Measurements from ENCODE around the gene MRPS18B. TPM values are rescaled to one million over a fixed set of nuclear protein-coding genes. Genes with fewer than 3 reads are reported as not detected.

MRPS18B gene
- polyA plus RNA-seq, 1 donor from 2014 or later = 77.7 TPM

- H3K79me2 ChIP-seq (replicated peaks; ENCODE audit: insufficient read depth, low read length) = peaks cover 33% of the 10 kb centered on the region
Measured at GRCh38 chr6:30610065-30610464, 7.6 kb upstream of the MRPS18B start.

DNA sequence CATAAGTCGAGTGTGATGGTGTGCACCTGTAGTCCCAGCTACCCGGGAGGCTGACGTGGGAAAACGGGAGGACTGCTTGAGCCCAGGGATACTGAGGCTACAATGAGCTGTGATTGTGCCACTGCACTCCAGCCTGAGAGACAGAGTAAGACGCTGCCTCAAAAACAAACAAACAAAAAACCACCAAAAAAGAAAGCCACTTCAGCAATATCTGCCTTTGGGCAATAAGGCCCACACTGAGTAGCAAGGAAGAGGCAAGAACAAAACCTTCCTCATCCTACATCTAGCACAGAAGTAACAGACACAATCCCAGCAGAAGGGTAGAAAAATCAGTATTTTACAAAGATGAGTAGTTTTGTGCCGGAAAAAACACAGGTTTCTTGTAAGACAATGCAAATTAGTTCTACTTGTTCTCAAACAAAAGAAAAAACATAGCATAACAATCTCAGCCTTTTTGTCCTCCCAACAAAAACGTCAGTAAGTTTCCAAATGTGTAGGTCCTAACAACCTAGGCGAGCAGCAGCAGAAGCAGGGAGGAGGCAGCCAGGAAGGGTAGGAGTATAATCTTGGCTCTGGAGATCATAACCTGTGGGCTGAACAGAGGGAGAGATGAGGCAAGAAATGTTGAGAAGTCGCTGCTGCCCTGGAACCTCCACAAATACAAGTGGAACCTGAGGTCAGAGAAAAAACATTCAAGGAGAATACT is 6.3 kb upstream of the MRPS18B start:
- H3K79me2 ChIP-seq (replicated peaks; ENCODE audit: insufficient read depth, low read length) = peaks cover 43% of the 10 kb centered on the region
- H3K27me3 ChIP-seq (ENCODE audit: insufficient read depth, low read depth, low read length) = no peaks in the 10 kb centered on the region
- no peaks in the 10 kb centered on the region for H3K9me3 ChIP-seq (ENCODE audit: low read length)
- H2AFZ ChIP-seq (ENCODE audit: low read depth, low read length) = no peak overlapping the region
- H3K36me3 ChIP-seq (ENCODE audit: insufficient read depth, low read length) = peaks cover 11% of the 10 kb centered on the region
- H4K20me1 ChIP-seq (ENCODE audit: insufficient read depth) = no peaks in the 10 kb centered on the region
- peak overlapping the region; percentile 17 for H3K9ac ChIP-seq (ENCODE audit: low read length)
- H3K9me2 ChIP-seq (ENCODE audit: insufficient read depth, low read length) = no peaks in the 10 kb centered on the region
- peak overlapping the region; percentile 100 for H3K27ac ChIP-seq (ENCODE audit: low read length)
- H3F3A ChIP-seq (ENCODE audit: insufficient read depth, low read length, poor library complexity, severe bottlenecking) = peaks cover 2% of the 10 kb centered on the region
- TF ChIP-seq REST (IDR thresholded peaks at IDR 0.05; ENCODE audit: borderline replicate concordance) (no peak), EZH2 (IDR thresholded peaks at IDR 0.05; ENCODE audit: borderline replicate concordance, insufficient read depth, low read length, poor library complexity, severe bottlenecking) (no peak), SMC3 (conservative IDR thresholded peaks at IDR 0.05; ENCODE audit: poor library complexity) (no peak), MXI1 (conservative IDR thresholded peaks at IDR 0.05; ENCODE audit: poor library complexity, severe bottlenecking) (no peak), EP300 (conservative IDR thresholded peaks at IDR 0.05; ENCODE audit: poor library complexity, severe bottlenecking) (no peak), RAD21 (conservative IDR thresholded peaks at IDR 0.05) (no peak), POLR2AphosphoS5 (IDR thresholded peaks at IDR 0.05) (no peak), TAF1 (IDR thresholded peaks at IDR 0.05; ENCODE audit: low read depth) (no peak)
- TF ChIP-seq, protein P1, sequence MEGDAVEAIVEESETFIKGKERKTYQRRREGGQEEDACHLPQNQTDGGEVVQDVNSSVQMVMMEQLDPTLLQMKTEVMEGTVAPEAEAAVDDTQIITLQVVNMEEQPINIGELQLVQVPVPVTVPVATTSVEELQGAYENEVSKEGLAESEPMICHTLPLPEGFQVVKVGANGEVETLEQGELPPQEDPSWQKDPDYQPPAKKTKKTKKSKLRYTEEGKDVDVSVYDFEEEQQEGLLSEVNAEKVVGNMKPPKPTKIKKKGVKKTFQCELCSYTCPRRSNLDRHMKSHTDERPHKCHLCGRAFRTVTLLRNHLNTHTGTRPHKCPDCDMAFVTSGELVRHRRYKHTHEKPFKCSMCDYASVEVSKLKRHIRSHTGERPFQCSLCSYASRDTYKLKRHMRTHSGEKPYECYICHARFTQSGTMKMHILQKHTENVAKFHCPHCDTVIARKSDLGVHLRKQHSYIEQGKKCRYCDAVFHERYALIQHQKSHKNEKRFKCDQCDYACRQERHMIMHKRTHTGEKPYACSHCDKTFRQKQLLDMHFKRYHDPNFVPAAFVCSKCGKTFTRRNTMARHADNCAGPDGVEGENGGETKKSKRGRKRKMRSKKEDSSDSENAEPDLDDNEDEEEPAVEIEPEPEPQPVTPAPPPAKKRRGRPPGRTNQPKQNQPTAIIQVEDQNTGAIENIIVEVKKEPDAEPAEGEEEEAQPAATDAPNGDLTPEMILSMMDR (IDR thresholded peaks at IDR 0.05; ENCODE audit: poor library complexity, severe bottlenecking) = no peak
- peak overlapping the region; percentile 37 for H3K4me2 ChIP-seq (ENCODE audit: low read length)
- peak overlapping the region; percentile 83 for H3K4me3 ChIP-seq (ENCODE audit: low read length)

More at GRCh38 chr6:30610065-30610464, 7.6 kb upstream of the MRPS18B start:
- Histone ChIP-seq H3K4me2 (ENCODE audit: low read length) (no peak overlapping the region), H3F3A (ENCODE audit: insufficient read depth, low read length, poor library complexity, severe bottlenecking) (no peaks in the 10 kb centered on the region), H3K9me2 (ENCODE audit: insufficient read depth, low read length) (no peaks in the 10 kb centered on the region), H2AFZ (ENCODE audit: low read depth, low read length) (no peak overlapping the region), H3K9me3 (ENCODE audit: low read length) (no peaks in the 10 kb centered on the region), H3K4me3 (ENCODE audit: low read length) (no peak overlapping the region), H3K27ac (ENCODE audit: low read length) (no peak overlapping the region), H3K36me3 (ENCODE audit: insufficient read depth, low read length) (peaks cover 14% of the 10 kb centered on the region), H3K27me3 (ENCODE audit: insufficient read depth, low read depth, low read length) (no peaks in the 10 kb centered on the region), H4K20me1 (ENCODE audit: insufficient read depth) (no peaks in the 10 kb centered on the region), H3K9ac (ENCODE audit: low read length) (no peak overlapping the region)
- TF ChIP-seq SMC3 (conservative IDR thresholded peaks at IDR 0.05; ENCODE audit: poor library complexity) = no peak
- TF ChIP-seq MXI1 (conservative IDR thresholded peaks at IDR 0.05; ENCODE audit: poor library complexity, severe bottlenecking) = no peak
- TF ChIP-seq, protein P1 (IDR thresholded peaks at IDR 0.05; ENCODE audit: poor library complexity, severe bottlenecking) = no peak
- no peak for TF ChIP-seq TAF1 (IDR thresholded peaks at IDR 0.05; ENCODE audit: low read depth)
- TF ChIP-seq EZH2 (IDR thresholded peaks at IDR 0.05; ENCODE audit: borderline replicate concordance, insufficient read depth, low read length, poor library complexity, severe bottlenecking) = no peak
- TF ChIP-seq POLR2AphosphoS5 (IDR thresholded peaks at IDR 0.05) = no peak
